ENCODE measurements around the gene CNTNAP5. TPM values are rescaled to one million over a fixed set of nuclear protein-coding genes. Genes with fewer than 3 reads are reported as not detected.

The CNTNAP5 gene
- total and polyA plus RNA-seq, 8 donors: 0.03 to 0.29 (median 0.10) TPM; not detected in 4

GRCh38 chr2:124186801-124187200 is 161.7 kb downstream of the CNTNAP5 start:
- no peak overlapping the region for H3K4me3 ChIP-seq

DNA sequence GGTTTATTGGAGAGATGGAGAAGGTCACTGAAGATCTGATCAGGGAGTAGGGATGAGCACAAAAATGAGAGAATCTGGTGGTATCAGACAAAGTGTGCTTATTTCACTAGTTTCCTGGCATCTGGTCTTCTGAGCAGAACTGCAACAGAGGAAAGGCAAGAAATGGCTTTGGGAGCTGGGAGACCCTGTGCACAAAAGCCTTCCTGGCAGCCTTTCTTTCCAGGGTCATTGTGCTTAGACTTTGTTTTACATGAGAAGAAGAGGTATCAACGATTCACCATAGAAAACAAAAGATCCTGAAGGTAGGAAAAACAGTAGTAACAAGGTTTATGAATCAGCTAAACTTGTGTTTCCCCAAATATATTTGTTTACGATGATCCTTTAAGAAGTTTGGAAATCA is 162.9 kb downstream of the CNTNAP5 start:
- intact Hi-C loops (cut with DNase I): no loop called here
- no peak overlapping the region for H3K4me3 ChIP-seq

More at GRCh38 chr2:124186801-124187200, 161.7 kb downstream of the CNTNAP5 start:
- no peaks in the 10 kb centered on the region for H3K9me3 ChIP-seq
- no peak for ATAC-seq
- no peak overlapping the region for H3K27ac ChIP-seq
- intact Hi-C loops (cut with DNase I): no loop called here
- H3K4me1 ChIP-seq: no peaks in the 10 kb centered on the region
- TF ChIP-seq, protein P1, sequence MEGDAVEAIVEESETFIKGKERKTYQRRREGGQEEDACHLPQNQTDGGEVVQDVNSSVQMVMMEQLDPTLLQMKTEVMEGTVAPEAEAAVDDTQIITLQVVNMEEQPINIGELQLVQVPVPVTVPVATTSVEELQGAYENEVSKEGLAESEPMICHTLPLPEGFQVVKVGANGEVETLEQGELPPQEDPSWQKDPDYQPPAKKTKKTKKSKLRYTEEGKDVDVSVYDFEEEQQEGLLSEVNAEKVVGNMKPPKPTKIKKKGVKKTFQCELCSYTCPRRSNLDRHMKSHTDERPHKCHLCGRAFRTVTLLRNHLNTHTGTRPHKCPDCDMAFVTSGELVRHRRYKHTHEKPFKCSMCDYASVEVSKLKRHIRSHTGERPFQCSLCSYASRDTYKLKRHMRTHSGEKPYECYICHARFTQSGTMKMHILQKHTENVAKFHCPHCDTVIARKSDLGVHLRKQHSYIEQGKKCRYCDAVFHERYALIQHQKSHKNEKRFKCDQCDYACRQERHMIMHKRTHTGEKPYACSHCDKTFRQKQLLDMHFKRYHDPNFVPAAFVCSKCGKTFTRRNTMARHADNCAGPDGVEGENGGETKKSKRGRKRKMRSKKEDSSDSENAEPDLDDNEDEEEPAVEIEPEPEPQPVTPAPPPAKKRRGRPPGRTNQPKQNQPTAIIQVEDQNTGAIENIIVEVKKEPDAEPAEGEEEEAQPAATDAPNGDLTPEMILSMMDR (IDR thresholded peaks at IDR 0.05): no peak
- DNase-seq: no peak
- no peaks in the 10 kb centered on the region for H3K27me3 ChIP-seq
- no peaks in the 10 kb centered on the region for H3K36me3 ChIP-seq

DNA sequence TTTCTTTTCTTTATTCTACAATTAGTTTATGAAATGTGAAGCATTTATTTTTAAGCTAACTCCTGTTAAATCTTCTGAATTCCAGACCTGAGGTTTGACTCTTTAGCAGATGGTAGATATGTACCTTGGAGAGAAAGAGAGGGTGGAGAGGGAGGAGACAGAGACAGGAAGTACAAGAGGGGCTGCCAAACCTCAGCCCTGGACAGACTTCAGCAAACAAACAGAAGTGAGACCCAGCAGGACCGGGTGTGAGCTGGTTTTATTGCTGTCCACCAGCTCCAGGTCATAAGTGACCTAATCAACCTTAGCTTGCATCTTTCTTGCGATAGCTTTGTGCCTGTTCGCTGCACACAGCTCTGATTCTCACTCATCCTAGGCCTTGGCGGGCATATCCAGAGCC is 168.6 kb downstream of the CNTNAP5 start:
- Histone ChIP-seq H3K27me3 (no peaks in the 10 kb centered on the region), H3K4me3 (no peak overlapping the region), H3K9me3 (no peaks in the 10 kb centered on the region), H3K36me3 (no peaks in the 10 kb centered on the region), H3K27ac (no peak overlapping the region), H3K4me1 (no peaks in the 10 kb centered on the region)
- ATAC-seq (no peak), DNase-seq (no peak)
- intact Hi-C loops (cut with DNase I): no loop called here
- TF ChIP-seq, protein P1 (IDR thresholded peaks at IDR 0.05): no peak

More for the DNA sequence above, 162.9 kb downstream of the CNTNAP5 start:
- TF ChIP-seq, protein P1 (IDR thresholded peaks at IDR 0.05): no peak
- H3K36me3 ChIP-seq: no peaks in the 10 kb centered on the region
- H3K27ac ChIP-seq: no peak overlapping the region
- H3K9me3 ChIP-seq: no peaks in the 10 kb centered on the region
- DNase-seq: no peak
- H3K27me3 ChIP-seq: no peaks in the 10 kb centered on the region
- no peaks in the 10 kb centered on the region for H3K4me1 ChIP-seq
- no peak for ATAC-seq

DNA sequence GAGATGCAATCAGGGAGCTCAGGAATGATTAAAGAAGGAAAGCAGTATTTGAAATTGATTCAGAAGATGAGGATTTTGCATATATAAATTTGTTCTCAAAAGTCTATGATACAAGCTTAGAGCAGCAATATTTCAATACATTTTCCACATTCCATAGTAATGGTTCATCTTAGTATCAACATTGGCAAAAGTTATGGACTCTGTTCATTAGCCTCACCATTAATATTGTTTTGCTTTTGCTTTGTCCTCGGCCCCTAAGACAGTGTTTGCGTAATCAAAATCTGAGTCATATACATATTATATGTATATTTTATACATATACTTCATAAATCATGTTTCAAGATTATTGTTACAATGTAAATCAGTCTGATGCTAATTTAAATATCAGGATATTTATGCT is 176.6 kb downstream of the CNTNAP5 start:
- TF ChIP-seq, protein P1 (IDR thresholded peaks at IDR 0.05): no peak
- no peaks in the 10 kb centered on the region for H3K27me3 ChIP-seq
- H3K4me3 ChIP-seq: no peak overlapping the region
- peaks cover 0 to 16% of the 10 kb centered on the region in 2 donors for H3K9me3 ChIP-seq
- no peaks in the 10 kb centered on the region for H3K36me3 ChIP-seq
- no peak overlapping the region for H3K27ac ChIP-seq
- DNase-seq (no peak), ATAC-seq (no peak)
- intact Hi-C loops (cut with DNase I): no loop called here
- no peaks in the 10 kb centered on the region for H3K4me1 ChIP-seq

DNA sequence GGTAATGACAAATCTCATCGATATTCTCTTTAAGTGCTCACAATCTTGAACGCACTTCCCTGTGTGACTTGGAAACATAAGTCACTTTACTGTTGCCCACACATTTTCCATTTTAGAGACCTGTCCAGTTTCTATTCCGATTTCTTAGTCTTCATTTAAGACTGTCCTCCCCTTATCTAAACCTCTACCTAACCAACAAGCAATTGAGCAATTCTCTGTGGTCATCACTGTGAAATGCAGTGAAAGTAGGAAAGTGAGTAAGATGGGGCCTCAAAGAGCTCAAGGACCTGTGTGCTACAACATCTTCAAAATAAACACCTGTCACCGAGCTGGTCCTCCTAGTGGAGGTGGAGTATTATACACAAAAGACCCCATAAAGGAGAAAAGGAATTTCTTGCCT is 184.4 kb downstream of the CNTNAP5 start:
- TF ChIP-seq, protein P1 (IDR thresholded peaks at IDR 0.05): no peak
- H3K4me1 ChIP-seq: no peaks in the 10 kb centered on the region
- ATAC-seq (no peak), DNase-seq (no peak)
- peaks cover 0 to 5% of the 10 kb centered on the region in 2 donors for H3K9me3 ChIP-seq
- intact Hi-C loops (cut with DNase I): no loop called here
- no peak overlapping the region for H3K27ac ChIP-seq
- H3K27me3 ChIP-seq: no peaks in the 10 kb centered on the region
- no peaks in the 10 kb centered on the region for H3K36me3 ChIP-seq
- no peak overlapping the region for H3K4me3 ChIP-seq

All from left lung (tissue), 10 donors.